HCT116 (cell line): ENCODE data around the gene ZNF761.
"Not testable (repeated sequence)": the region's sequence is repeated elsewhere in the genome, so short reads cannot be mapped to it uniquely, and the experiment has no call there.

ENCODE experiments used
- EZH2 ChIP-seq: fragments of 200-600 bp; sonication (generic); IDR thresholded peaks from 2 replicates; pipeline ENCODE4 v1.6.1; 2017; ENCODE audit warnings: antibody characterized with exemption, mixed run types
- FOSL1 ChIP-seq: IDR thresholded peaks from 2 replicates; pipeline ENCODE4 v1.6.1; 2012; ENCODE audit warnings: low read depth
- MAX ChIP-seq: IDR thresholded peaks from 2 replicates; pipeline ENCODE4 v1.6.1; 2012
- POLR2A ChIP-seq: IDR thresholded peaks from 2 replicates; pipeline ENCODE4 v1.7.0; 2011; ENCODE audit warnings: borderline replicate concordance; ENCODE audit not compliant: insufficient read depth, insufficient read length; ENCODE audit errors: extremely low read depth
- POLR2AphosphoS5 ChIP-seq: IDR thresholded peaks from 2 replicates; pipeline ENCODE4 v1.6.1; 2011; ENCODE audit warnings: mild to moderate bottlenecking, low read depth, low read length, moderate library complexity
- RAD21 ChIP-seq: IDR thresholded peaks from 2 replicates; pipeline ENCODE4 v1.6.1; 2012; ENCODE audit warnings: low read depth, mild to moderate bottlenecking
- SP1 ChIP-seq: IDR thresholded peaks from 2 replicates; pipeline ENCODE4 v1.6.1; 2012; ENCODE audit warnings: low read depth
- TCF7L2 ChIP-seq: IDR thresholded peaks from 2 replicates; pipeline ENCODE4 v1.7.0; 2011; ENCODE audit warnings: borderline replicate concordance, inconsistent platforms; ENCODE audit not compliant: insufficient read depth, insufficient read length; ENCODE audit errors: extremely low read depth
- ZBTB33 ChIP-seq: IDR thresholded peaks from 2 replicates; pipeline ENCODE4 v1.6.1; 2011; ENCODE audit warnings: mild to moderate bottlenecking, low read length, moderate library complexity; ENCODE audit not compliant: insufficient replicate concordance; ENCODE audit errors: extremely low read depth
- ZFX ChIP-seq: fragments of 450-650 bp; IDR thresholded peaks from 2 replicates; pipeline ENCODE4 v1.6.1; 2017
- TF ChIP-seq, protein P1 (sequence below), 3 experiments: fragments of 200-600 bp in 1 of 3; sonication (generic) in 1 of 3; IDR thresholded peaks in 2 of 3; conservative IDR thresholded peaks in 1 of 3; 2 replicates each; pipeline ENCODE4 v1.5.1; 2012 to 2017; ENCODE audit warnings: low read depth in 2 of 3, low read length in 2 of 3, antibody characterized with exemption in 1 of 3, borderline replicate concordance in 1 of 3, control low read depth in 1 of 3, mild to moderate bottlenecking in 1 of 3, mixed read lengths in 1 of 3, mixed run types in 1 of 3, moderate library complexity in 1 of 3; ENCODE audit not compliant: insufficient read depth in 1 of 3
- TF ChIP-seq, protein P2 (sequence below): IDR thresholded peaks from 2 replicates; pipeline ENCODE4 v1.6.1; 2012; ENCODE audit warnings: low read depth

GRCh38 chr19:53468628-53469027 is 36.8 kb downstream of the ZNF761 start:
- TF ChIP-seq RAD21, ZFX, EZH2, POLR2A, FOSL1, POLR2AphosphoS5, MAX, ZBTB33, SP1, TCF7L2: not testable (repeated sequence)
- TF ChIP-seq, protein P1, sequence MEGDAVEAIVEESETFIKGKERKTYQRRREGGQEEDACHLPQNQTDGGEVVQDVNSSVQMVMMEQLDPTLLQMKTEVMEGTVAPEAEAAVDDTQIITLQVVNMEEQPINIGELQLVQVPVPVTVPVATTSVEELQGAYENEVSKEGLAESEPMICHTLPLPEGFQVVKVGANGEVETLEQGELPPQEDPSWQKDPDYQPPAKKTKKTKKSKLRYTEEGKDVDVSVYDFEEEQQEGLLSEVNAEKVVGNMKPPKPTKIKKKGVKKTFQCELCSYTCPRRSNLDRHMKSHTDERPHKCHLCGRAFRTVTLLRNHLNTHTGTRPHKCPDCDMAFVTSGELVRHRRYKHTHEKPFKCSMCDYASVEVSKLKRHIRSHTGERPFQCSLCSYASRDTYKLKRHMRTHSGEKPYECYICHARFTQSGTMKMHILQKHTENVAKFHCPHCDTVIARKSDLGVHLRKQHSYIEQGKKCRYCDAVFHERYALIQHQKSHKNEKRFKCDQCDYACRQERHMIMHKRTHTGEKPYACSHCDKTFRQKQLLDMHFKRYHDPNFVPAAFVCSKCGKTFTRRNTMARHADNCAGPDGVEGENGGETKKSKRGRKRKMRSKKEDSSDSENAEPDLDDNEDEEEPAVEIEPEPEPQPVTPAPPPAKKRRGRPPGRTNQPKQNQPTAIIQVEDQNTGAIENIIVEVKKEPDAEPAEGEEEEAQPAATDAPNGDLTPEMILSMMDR (IDR thresholded peaks at IDR 0.05 in 2 of 3, conservative IDR thresholded peaks at IDR 0.05 in 1 of 3; ENCODE audit: borderline replicate concordance in 1 of 3, insufficient read depth in 1 of 3, low read depth in 2 of 3, low read length in 2 of 3), result not testable (repeated sequence)
- TF ChIP-seq, protein P2, sequence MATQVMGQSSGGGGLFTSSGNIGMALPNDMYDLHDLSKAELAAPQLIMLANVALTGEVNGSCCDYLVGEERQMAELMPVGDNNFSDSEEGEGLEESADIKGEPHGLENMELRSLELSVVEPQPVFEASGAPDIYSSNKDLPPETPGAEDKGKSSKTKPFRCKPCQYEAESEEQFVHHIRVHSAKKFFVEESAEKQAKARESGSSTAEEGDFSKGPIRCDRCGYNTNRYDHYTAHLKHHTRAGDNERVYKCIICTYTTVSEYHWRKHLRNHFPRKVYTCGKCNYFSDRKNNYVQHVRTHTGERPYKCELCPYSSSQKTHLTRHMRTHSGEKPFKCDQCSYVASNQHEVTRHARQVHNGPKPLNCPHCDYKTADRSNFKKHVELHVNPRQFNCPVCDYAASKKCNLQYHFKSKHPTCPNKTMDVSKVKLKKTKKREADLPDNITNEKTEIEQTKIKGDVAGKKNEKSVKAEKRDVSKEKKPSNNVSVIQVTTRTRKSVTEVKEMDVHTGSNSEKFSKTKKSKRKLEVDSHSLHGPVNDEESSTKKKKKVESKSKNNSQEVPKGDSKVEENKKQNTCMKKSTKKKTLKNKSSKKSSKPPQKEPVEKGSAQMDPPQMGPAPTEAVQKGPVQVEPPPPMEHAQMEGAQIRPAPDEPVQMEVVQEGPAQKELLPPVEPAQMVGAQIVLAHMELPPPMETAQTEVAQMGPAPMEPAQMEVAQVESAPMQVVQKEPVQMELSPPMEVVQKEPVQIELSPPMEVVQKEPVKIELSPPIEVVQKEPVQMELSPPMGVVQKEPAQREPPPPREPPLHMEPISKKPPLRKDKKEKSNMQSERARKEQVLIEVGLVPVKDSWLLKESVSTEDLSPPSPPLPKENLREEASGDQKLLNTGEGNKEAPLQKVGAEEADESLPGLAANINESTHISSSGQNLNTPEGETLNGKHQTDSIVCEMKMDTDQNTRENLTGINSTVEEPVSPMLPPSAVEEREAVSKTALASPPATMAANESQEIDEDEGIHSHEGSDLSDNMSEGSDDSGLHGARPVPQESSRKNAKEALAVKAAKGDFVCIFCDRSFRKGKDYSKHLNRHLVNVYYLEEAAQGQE, result not testable (repeated sequence)
